HepG2 (cell line): Measurements from ENCODE around the gene DIO1. TPM values are rescaled to one million over a fixed set of nuclear protein-coding genes. Genes with fewer than 3 reads are reported as not detected.

Experiments
- BATF2 ChIP-seq: sonication (generic); formaldehyde crosslinking; IDR thresholded peaks from 2 replicates; pipeline ENCODE4 v1.8.0; 2022; ENCODE audit warnings: mild to moderate bottlenecking, missing genetic modification reagents, moderate library complexity
- BORCS8-MEF2B ChIP-seq: sonication (generic); formaldehyde crosslinking; IDR thresholded peaks from 2 replicates; pipeline ENCODE4 v1.8.0; 2022; ENCODE audit warnings: mild to moderate bottlenecking, missing genetic modification reagents
- CCDC6 ChIP-seq: sonication (generic); formaldehyde crosslinking; IDR thresholded peaks from 2 replicates; pipeline ENCODE4 v1.8.1; 2022; ENCODE audit warnings: mild to moderate bottlenecking, missing genetic modification reagents, moderate library complexity
- FOXP4 ChIP-seq: sonication (generic); formaldehyde crosslinking; IDR thresholded peaks from 2 replicates; pipeline ENCODE4 v1.4.0; 2020; ENCODE audit warnings: missing genetic modification reagents
- JUN ChIP-seq: sonication (generic); formaldehyde crosslinking; IDR thresholded peaks from 2 replicates; pipeline ENCODE4 v1.4.0; 2020; ENCODE audit warnings: mild to moderate bottlenecking, missing genetic modification reagents
- KAT2B ChIP-seq: fragments of 150-350 bp; IDR thresholded peaks from 2 replicates; pipeline ENCODE4 v1.6.1; 2014; ENCODE audit warnings: low read depth, low read length, borderline replicate concordance
- NCOA2 ChIP-seq: sonication (generic); formaldehyde crosslinking; IDR thresholded peaks from 2 replicates; pipeline ENCODE4 v1.8.0; 2022; ENCODE audit warnings: inconsistent platforms
- RAD21 ChIP-seq: fragments of 450-650 bp; formaldehyde crosslinking; IDR thresholded peaks from 2 replicates; pipeline ENCODE4 v1.5.0; 2020; ENCODE audit warnings: mild to moderate bottlenecking
- RXRA ChIP-seq: sonication (generic); formaldehyde crosslinking; IDR thresholded peaks from 2 replicates; pipeline ENCODE4 v1.5.1; 2020; ENCODE audit warnings: missing genetic modification reagents
- ZBTB40 ChIP-seq, 2 experiments: fragments of 450-650 bp in 1 of 2; sonication (generic) in 1 of 2; formaldehyde crosslinking in 1 of 2; IDR thresholded peaks; 2 replicates each; pipeline versions ENCODE4 v1.6.1 to v1.8.0; 2016 to 2022; ENCODE audit warnings: antibody characterized with exemption in 1 of 2, mild to moderate bottlenecking in 1 of 2, missing genetic modification reagents in 1 of 2
- ZNF33A ChIP-seq: sonication (generic); formaldehyde crosslinking; IDR thresholded peaks from 2 replicates; pipeline ENCODE4 v1.5.1; 2020; ENCODE audit warnings: missing genetic modification reagents, mild to moderate bottlenecking, moderate library complexity, borderline replicate concordance
- polyA plus RNA-seq, 8 experiments: library from polyadenylated mRNA; depleted of rRNA in 3 of 8; stranded (reverse) in 7 of 8; unstranded in 1 of 8; fragments of >200 nt; fragmentation: Illumina TruSeq in 4 of 8; extraction: Trizol in 4 of 8; gene quantifications; 2 replicates each; pipeline versions ENCODE4 v1.2.1 to v1.2.3, GENCODE V29; 2011 to 2016; ENCODE audit warnings: low read depth in 4 of 8, missing spikeins in 1 of 8, mixed read lengths in 1 of 8; ENCODE audit not compliant: insufficient read depth in 1 of 8
- total RNA-seq, 5 experiments: library from RNA; depleted of rRNA; stranded (reverse); fragments of >200 nt; fragmentation: Illumina TruSeq; extraction: Trizol; gene quantifications; 2 replicates each; pipeline ENCODE4 v1.2.3, GENCODE V29; 2016; ENCODE audit warnings: low read depth in 1 of 5
- TF ChIP-seq, protein P1 (sequence below): sonication (generic); formaldehyde crosslinking; IDR thresholded peaks from 2 replicates; pipeline ENCODE4 v1.5.1; 2020; ENCODE audit warnings: missing genetic modification reagents, mild to moderate bottlenecking, borderline replicate concordance

Gene DIO1
- total and polyA plus RNA-seq, 2 of the 13 experiments (the other 11 are each of a cell fraction or from before 2014, with no cell fraction given), result 13.5 to 45.6 TPM

DNA sequence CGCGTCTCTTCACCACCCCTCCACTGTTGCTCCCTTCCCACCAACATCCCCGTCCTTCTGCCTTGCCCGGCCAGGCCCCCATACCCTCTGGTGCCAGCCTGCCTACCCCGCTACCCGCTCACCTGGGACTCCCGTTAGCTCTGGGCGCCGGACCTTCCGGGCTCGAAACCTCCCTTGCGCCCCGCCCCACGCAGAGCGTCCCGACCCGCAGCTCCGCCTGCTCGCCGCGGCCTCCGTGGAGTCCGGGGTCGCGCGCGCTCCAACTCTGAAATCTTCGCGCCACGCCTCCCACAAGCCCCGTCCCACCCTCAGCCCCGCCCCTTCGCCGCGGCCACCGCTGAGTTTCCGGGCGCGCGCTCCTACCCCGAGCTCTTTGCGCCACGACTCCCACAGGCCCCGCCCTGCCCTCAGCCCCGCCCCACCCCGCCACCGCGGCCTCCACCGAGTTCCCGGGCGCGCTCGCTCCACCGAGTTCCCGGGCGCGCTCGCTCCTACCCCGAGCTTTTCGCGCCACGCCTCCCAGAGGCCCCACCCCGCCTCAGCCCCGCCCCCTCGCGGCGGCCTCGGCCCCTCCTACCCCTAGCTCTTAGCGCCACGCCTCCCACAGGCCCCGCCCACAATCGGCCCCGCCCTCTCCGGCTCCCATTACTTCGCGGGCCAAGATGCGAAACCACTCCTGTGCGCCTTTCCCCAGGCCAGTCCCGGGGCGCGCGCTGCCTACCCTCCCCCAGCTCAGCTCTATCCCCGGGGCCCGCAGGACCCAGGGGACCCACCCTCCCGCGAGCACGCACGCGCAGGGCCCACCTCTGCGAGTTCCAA, 51.7 kb downstream of the DIO1 start, which contains the start of gene IFT25 (continued):
- TF ChIP-seq, protein P1, sequence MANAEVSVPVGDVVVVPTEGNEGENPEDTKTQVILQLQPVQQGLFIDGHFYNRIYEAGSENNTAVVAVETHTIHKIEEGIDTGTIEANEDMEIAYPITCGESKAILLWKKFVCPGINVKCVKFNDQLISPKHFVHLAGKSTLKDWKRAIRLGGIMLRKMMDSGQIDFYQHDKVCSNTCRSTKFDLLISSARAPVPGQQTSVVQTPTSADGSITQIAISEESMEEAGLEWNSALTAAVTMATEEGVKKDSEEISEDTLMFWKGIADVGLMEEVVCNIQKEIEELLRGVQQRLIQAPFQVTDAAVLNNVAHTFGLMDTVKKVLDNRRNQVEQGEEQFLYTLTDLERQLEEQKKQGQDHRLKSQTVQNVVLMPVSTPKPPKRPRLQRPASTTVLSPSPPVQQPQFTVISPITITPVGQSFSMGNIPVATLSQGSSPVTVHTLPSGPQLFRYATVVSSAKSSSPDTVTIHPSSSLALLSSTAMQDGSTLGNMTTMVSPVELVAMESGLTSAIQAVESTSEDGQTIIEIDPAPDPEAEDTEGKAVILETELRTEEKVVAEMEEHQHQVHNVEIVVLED (CRISPR knock-in tag), result peak; percentile 77
- TF ChIP-seq ZBTB40 (IDR thresholded peaks at IDR 0.05) (no peak), ZBTB40 (CRISPR knock-in tag; IDR thresholded peaks at IDR 0.05) (no peak), RAD21 (peak; percentile 42; the same call in 1 of the 2 replicates), FOXP4 (CRISPR knock-in tag) (no peak), JUN (no peak), CCDC6 (CRISPR knock-in tag) (0 out of 2 replicates have a peak, but pooled peaks have one; percentile 60), KAT2B (no peak), ZNF33A (CRISPR knock-in tag) (no peak), NCOA2 (CRISPR knock-in tag) (peak; percentile 33; the same call in 1 of the 2 replicates), BORCS8-MEF2B (CRISPR knock-in tag) (no peak), RXRA (CRISPR knock-in tag) (no peak), BATF2 (CRISPR knock-in tag) (peak; percentile 36; the same call in 1 of the 2 replicates)
